CD4-positive, alpha-beta T cell treated with Interferon gamma for 1 hour (primary cell): ENCODE results near the gene NRXN3.

Source experiments
- DNase-seq: peaks from one replicate; pipeline ENCODE4 v3.0.0-alpha.2; 2020

NRXN3 gene

GRCh38 chr14:79040790-79041189 is 870.6 kb downstream of the NRXN3 start:
- DNase-seq: no peak

- no peak for DNase-seq
Measured at GRCh38 chr14:79043194-79043889, 873.2 kb downstream of the NRXN3 start.

GRCh38 chr14:79044894-79045624 is 874.9 kb downstream of the NRXN3 start:
- no peak for DNase-seq

DNA sequence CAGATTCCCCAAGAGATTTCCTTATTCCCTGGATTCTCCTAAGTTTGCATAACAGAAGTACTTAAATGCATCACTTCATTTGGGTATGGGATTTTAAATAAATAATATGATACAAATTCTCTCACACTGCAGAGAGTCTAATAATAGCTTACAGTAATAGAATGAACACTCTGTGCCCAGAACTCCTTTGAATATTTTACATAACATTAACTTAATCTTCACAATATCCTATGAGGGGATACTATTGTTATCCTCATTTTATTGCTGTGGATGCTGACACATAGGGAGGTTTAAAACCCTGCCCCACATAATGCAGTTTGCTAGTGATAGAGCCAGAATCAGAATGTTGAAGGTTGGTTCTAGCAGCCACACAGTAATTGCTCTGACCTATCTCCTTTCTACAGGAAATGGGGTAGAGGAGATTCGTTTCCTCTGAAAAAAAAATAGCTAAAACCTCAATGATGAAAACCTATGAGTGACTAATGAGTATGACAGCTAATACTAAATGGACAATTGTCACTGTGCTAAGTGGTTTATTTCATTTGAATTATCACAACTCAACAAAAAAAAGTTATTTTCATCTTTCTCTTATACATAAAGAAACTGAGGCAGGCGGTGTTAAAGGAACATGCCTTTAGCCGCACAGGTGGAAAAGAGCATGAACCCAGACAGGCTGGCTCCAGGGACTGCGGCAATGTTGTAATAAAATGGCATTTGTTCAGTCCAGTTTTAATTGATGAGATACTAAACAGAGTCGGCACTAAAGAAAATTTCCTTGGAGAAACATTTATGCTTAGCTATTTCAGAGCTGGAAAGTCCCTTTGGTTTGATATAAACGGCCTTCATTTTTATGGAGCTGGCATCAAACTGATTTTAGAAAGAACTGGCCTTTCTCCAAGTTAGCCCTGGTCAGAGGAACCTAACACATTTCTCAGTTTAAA is 880.9 kb downstream of the NRXN3 start:
- DNase-seq: no peak

- no peak for DNase-seq
Measured at GRCh38 chr14:79051742-79052141, 881.6 kb downstream of the NRXN3 start.

- no peak for DNase-seq
Measured at GRCh38 chr14:79056879-79057278, 886.7 kb downstream of the NRXN3 start.

GRCh38 chr14:79057333-79057732 is 887.2 kb downstream of the NRXN3 start:
- DNase-seq: no peak

DNA sequence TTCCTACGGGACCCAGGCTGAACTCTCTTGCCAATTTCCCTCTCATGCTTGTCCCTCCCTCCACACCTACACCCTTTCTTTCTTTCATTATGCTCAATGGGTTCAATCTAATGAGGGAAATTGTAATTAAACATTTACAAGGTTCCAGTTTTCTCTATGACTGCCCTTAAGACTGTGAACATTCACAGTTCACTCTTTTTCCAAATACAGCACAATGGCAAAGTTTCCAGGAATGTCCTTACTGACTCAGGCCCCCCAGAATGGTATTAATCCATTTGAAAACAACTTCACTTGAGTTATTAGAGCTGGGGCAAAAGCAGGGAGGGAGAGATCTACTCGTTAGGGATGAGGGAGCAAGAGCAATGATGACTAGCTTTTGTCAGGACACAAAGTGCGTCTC is 892.1 kb downstream of the NRXN3 start:
- no peak for DNase-seq

- DNase-seq: no peak
Measured at GRCh38 chr14:79064214-79064613, 894.0 kb downstream of the NRXN3 start.

- no peak for DNase-seq
Measured at GRCh38 chr14:79074510-79074909, 904.3 kb downstream of the NRXN3 start.

- DNase-seq: no peak
Measured at GRCh38 chr14:79076428-79076827, 906.3 kb downstream of the NRXN3 start.

DNA sequence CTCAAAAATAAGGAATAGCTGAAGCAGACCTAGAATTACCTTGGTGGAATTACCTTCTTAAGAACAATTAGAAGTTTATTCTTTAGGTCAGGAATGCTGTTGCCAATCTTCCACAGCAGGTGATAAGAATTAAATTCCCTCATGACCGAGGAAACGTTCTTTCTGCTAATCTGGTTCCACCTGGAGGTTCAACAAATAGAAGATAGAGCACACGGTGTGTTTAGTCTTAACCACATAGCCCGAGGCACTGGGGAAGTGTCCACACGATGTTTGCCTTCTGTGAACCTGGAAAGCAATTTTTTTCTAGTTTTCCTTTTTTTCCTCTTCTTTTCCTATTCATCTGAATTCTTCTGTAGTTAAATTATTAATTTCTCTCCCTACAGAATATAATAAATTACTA is 906.9 kb downstream of the NRXN3 start:
- no peak for DNase-seq

- DNase-seq: no peak
Measured at GRCh38 chr14:79080040-79080439, 909.9 kb downstream of the NRXN3 start.

GRCh38 chr14:79082883-79083282 is 912.7 kb downstream of the NRXN3 start:
- DNase-seq: no peak

GRCh38 chr14:79083356-79083755 is 913.2 kb downstream of the NRXN3 start:
- no peak for DNase-seq

DNA sequence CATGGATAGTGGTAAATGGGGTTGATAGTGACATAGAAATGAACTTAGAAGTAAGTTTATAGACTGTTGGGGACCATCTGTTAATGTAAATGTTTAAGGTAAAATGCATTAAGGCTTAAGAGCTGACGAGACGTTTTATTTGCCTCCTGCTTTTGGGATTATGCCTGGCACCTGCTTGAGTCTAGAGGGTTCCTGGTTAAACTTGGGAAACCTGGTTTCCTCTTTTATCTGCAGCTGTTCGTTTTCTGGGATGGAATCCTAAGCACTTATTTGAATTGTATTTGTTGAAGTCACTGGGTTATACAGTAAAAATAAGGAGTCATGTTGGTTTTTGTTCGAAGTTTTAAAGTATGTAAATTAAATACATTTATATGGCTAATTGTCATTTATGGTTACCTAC is 914.7 kb downstream of the NRXN3 start:
- DNase-seq: no peak

GRCh38 chr14:79089576-79089975 is 919.4 kb downstream of the NRXN3 start:
- DNase-seq: no peak

DNA sequence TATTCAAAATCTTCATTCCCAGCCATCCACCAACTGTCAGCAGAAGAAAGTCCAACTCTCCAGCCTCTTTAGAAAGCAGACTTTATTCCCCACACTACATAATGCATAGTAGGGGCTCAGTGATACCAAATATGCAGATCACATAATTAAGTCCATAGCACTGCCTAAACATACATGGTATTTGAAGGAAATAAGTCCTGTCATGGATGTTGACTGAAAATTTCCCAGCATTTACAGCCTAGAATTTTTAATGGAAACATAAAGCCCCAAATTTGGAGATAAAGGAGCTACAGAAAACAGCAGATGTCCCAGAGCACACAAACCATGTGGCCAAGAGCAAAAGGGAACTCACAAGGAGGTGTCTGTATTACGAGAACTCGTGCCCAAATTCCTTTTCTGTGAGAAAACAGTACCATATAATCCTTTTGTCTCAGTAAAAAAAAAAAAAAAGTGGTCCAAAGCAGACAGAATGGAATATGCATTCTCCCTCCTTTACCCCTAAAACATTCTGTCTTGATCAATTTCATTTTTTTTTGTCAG is 920.5 kb downstream of the NRXN3 start:
- DNase-seq: no peak

DNA sequence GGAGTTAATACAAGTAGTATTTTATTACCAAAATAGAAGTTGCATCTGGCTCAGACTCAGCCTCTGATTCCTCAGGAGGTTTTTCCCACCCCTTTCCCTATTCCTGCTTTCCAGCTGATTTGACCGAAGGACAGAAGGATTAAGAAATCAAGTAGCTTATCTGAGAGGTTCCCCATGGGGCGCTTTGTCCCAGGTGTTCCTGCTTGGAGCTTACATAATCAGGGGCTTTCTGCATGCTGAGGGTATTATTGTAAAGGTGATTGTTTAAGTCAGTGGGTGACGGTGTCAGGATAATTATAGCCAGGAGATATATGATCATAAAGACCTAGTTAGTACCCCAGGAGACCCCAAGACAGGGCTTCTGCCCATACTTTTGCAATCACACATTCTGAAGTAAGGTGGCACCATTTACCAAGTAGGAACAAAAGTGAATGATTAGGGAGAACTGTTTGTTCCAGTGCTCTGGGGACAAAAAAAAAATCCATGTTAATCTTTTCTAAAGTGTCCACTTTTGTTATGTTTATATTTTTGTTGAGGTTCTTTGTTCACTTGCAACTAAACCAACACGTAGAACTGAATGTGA is 921.3 kb downstream of the NRXN3 start:
- DNase-seq: no peak

- no peak for DNase-seq
Measured at GRCh38 chr14:79093531-79093930, 923.4 kb downstream of the NRXN3 start.

DNA sequence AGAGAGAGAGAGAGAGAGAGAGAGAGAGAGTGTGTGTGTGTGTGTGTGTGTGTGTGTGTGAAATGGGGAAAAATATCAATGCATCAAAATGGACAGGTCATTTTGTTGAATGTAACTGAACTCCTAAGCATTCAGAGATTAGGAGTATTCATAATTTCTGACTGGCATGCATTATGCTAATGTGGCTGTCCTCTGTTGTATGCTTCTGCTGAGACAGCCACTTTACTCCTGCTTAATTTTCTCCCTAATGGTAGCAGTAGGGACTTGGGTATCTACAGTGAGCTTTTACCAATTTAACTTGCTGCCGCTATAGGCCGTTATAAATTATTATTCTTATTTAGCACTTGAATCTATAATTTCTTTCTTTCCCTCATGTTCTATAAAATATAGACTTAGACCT is 924.8 kb downstream of the NRXN3 start:
- no peak for DNase-seq

DNA sequence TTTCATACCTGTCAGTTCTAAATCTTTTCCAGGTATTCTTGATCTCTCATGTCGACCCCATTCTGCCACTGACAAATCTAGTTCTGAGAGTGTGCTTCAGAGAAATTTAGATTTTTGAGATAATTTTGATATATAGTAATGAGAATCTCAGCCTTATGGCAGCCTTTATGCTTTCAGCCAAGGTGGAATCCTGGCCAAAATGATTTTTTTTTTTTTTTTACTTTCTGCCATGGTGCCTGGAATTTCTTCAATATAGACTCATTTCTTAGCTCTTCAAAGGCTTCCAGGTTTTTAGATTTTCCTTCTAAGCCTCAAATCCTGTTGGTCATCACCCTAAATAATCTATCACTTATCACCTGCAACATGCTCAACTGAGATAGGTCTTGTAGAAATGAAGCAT is 926.6 kb downstream of the NRXN3 start:
- DNase-seq: no peak

DNA sequence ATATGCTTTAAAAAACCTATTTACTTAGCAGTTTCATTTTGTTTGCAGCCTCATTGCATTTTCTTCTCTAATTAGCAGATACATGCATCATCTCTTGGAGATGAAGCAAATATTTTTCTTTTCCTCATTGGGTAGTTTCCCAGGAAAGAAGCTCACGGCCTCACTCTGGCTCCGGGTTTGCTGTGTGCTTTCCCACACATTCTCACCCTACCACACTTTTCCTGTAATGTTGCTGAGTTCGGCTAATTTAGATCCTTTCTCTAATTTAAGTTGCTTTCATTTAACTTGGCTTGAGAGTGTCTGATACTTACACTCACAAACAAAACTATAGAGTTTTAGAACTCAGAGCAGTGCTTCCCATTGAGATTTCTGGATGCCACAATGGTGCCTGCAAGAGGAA is 928.2 kb downstream of the NRXN3 start:
- DNase-seq: no peak
